Activated CD4-positive, alpha-beta T cell treated with anti-CD3 and anti-CD28 coated beads, Interleukin-2, amount 50 U/mL, for 16 hours (primary cell): ENCODE measurements around the gene ZCWPW2.

ENCODE experiments used
- DNase-seq: peaks from one replicate; pipeline ENCODE4 v3.0.0-alpha.2; 2020

ZCWPW2 gene

DNA sequence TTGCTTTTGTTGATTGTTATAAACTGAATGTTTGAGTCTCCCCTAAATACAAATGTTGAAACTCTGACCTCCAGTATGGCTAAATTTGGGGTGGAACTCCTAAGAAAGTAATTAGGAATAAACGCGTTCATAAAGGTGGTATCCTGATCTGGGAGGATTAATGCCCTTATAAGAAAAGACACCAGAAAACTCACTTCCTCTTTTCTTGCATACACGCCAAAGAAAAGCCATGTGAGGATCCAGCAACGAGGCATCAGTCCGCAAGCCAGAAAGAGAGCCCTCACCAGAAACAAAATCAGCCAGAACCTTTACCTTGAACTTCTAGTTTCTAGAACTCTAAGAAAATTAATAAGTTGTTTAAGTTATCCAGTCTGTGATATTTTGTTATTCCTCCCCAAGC is 37.5 kb downstream of the ZCWPW2 start:
- DNase-seq = no peak

DNA sequence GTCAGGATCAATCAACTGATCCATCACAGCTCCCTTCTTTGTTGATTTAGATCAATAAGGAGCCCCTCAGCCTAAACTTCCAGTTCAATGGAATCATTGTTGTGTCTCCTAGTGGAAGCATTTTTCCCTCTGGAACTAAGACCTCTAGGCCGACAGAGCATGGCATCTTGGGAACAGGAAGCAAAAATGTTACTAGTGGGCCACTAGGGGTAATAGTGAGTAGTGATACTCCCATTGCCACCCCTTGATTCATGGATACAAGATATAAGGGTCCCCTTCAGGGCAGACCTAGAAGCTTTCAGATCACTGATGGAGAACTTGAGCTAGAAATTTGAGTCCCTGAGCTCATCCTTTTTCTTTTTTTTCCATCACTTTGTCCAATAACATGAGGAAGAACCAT is 40.5 kb downstream of the ZCWPW2 start:
- no peak for DNase-seq

DNA sequence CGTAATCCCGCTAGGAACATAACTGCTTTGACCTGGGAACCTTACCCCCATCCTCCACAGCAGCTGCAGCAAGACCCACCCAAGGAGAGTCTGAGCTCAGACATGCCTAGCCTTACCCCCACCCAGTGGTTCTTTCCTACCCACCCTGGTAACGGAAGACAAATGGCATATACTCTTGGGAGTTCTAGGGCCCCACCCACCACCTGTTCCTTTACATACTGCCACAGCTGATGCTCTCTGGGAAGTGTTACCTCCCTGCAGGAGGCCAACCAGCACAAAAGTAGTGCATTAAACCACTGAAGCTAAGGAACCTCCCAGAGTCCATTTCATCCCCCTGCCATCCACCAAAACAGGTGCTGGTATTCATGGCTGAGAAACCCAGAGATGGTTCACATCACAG is 50.7 kb downstream of the ZCWPW2 start:
- no peak for DNase-seq

DNA sequence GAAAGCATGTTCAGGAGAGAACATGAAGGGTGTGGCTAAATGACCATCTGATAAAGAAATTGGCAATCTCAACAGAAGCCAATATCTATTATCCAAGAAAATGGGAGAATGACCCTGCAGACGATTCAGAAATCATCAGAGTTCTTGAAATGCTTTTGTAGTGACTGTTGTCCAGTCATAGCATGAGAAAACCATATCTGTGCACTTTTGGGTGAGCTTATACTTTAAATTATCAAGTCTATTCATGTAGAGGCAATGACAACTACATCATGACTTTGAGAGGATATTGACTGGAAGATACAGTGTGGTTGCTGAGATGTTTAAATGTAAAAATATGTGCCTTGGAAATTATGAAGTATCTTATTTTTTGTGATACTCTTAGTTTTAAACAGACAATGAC is 57.7 kb downstream of the ZCWPW2 start:
- no peak for DNase-seq

DNA sequence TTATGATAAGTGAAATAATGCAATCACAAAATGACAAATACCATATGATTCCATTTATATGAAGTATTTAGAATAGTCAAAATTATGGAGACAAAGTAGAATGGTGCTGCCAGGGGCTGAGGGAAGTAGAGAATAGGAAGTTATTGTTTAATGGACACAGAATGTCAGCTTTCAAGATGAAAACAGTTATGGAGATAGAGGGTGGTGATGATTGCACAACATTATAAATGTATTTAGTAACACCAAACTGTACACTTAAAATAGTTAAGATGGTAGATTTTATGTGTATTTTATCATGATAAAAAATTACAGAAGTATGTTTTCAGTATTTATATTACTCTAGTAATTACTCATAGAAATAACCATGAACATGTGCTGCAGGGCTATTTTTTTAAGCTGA is 100.9 kb downstream of the ZCWPW2 start:
- no peak for DNase-seq

DNA sequence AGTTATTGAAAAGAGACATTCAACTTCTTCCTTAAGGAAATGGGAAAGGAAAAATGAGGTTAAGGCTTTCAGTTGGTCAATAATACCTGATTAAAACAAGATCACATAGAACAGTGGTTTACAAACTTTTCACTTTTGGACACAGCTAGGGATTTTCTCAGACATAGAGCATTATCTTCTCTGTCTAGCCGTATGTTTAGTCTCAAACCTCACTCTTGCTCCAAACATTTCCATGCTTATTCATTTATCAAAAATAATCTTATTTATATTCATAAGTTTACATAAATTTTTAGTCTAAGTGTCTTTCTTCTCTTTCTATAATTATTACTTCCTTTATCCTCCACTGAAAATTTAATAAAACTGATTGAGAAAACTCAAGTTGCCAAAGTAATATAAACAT is 114.3 kb downstream of the ZCWPW2 start:
- DNase-seq = no peak

DNA sequence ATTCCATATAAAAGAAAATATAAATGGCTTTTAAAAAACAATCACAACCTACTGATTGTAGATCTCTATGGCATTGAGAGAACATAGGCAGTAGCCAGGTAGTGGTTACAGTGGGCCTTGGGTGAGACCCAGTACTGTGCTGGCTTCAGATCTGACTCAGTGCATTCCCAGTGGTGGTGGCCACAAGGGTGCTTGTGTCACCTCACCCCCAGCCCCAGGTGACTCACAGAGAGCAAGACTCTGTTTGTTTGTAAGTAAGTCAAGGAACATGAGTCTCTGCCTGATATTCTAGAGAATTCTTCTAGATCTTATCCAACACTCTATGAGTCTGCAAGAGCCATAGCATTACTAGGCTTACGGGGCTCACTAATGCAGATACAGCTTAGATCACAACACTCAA is 118.9 kb downstream of the ZCWPW2 start:
- peak; percentile 4 for DNase-seq

DNA sequence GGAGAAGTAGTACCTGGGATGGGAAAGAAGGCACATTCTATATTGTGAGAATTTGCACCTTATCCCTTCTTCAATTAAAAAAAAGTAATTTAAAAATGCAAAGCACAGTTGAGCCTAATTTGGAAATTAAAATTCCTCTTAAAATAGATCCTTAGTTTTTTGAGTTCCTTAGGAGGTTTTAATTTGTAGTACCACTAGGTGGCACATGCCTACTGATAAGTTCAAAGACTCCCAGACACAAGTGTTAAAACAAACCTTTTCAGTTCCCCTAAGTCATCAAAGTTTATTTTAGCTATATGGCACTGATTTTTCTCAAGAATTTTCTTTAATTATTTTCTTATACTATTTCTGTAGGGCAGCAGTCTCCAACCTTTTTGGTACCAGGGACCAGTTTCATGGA is 127.7 kb downstream of the ZCWPW2 start:
- peak; percentile 28 for DNase-seq

DNA sequence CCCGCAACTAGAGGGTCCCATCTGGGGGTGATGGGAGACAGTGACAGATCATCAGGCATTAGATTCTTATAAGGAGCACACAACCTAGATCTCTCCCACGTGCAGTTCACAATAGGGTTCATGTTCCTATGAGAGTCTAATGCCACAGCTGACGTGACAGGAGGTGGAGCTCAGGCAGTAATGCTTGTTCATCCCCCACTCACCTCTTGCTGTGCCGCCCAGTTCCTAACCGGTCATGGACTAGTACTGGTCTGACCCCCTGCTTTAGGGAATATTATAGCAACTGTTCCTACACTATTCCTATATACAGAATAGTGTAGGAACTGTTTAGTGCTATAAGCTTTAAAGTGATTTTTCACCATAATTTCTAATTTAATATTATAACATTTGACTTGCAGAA is 128.2 kb downstream of the ZCWPW2 start:
- no peak for DNase-seq

DNA sequence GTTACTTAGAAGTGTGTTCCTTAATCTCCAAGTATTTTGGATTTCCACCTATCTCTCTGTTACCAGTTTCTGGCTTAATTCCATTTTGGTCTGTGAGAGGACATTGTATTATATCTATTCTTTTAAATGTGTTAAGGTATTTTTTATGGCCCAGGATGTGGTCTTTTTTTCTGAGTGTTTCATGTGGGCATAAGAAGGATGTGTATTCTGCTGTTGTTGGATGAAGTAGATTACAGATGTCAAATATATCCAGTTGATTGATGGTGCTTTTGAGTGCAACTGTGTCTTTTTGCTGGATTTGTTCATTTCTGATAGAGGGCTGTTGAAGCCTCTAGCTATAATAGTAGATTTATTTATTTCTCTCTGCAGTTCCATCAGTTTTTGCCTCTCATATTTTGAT is 136.6 kb downstream of the ZCWPW2 start:
- no peak for DNase-seq

DNA sequence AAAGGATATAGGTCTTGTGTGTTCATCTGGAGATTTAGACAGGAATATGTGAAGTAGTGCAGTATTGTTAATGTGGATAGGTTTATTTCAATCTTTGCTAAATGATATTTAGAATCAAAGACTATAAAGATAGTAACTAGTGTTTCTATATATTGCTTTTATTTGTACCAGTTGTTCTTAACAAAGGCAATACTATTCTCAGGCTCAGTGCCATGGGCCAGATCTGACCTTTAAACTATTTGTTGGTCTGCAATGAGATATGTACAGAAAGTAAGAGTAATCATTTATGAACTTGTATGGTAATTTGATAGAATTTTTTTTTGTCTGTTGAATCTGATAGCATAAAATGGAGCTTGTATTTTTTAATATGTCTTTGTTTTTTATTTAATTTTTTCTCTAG is 146.8 kb downstream of the ZCWPW2 start:
- DNase-seq = no peak

DNA sequence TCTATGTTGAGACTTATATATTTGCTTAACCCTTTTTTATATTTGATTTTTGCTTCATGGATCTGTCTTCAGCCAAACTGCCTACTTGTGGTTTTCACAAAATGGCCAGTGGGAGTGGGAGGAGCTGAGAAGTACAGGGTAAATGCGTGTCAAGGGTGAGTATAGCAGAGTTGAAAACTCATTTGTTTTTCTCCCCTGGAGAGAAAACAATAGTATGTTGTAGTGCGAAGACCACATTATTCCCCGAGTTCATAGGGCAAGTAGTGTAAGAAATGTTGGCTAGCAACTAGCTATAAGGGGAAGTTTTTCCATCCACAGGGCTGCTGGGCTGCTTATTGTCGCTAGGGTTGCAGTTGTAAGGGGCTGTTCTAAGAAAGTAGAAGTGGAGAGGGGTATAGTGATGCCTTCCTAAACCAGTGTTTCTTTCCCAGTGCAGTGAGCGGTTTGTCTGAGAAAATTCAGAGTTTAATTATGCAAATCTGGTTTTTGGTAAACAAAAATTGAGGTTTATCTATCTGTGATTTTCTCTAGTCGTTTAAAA is 153.9 kb downstream of the ZCWPW2 start:
- no peak for DNase-seq

DNA sequence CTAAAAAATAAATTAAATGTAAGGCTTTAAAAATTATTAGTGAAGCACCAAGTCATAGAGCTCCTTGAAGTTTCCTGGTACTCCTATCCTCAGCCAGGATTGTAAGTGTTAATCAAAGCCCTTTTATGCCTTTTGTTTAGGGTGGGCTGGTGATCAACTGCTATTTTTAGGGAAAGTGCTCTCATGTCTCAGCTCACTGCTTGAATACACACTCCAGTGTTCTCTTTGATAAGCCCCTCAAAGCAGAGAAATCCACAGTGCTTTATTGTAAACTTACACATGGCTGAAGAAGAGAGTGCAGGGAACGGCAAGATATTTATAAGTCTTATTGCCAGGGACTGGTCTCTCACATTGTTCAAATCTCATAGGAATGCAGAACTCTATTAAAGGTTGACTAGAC is 156.5 kb downstream of the ZCWPW2 start:
- DNase-seq = no peak

DNA sequence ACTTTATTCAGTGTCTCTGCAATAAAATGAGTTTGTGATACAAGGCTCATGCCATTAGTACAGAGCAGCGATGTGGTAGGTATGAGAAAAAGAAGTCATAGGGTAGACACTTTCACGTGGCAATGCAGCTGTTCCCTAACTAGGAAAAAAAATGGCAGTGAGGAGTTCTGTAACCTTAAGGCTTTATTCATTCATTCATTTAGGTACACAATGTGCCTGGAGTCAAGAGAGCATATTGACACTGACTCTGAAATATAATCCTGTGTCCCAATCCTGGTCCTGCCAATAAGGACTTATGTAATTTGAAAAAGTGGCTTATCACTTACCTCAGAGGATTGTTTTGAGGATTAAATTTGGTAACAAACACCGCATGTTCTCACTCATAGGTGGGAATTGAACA is 173.1 kb downstream of the ZCWPW2 start:
- no peak for DNase-seq

DNA sequence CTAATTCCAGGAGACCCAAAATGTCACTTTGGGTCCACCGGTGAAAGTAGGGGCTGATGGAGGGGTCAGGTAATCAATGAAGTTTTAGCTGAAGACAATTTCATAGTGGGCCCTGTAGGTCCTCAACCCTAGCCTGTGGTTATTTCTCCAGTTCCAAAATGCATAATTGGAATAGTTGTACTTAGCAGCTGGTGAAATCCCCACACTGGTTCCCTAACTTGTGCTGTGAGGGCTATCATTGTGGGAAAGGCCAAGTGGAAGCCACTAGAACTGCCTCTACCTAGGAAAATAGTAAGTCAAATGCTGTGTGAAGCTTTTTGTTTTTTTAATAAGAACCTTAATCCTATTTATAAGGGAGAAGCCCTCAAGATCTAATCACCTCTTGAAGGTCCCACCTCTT is 193.8 kb downstream of the ZCWPW2 start:
- no peak for DNase-seq

DNA sequence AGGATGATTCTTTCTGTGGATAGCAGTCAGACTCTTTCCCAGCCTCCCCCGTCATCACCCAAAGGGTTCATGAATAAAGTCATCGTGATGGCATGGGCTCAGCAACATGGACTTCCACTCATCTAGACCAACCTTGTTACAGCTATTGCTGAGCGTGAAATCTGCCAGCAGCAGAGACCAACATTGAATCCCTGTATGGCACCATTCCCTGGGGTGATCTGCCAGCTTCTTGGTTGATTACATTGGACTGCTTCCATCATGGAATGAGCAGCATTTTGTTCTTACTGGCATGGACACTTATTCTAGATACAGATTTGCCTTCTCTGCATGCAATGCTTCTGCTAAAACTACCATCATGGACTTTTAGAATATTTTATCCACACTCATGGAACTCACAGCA is 195.7 kb downstream of the ZCWPW2 start:
- DNase-seq = no peak

DNA sequence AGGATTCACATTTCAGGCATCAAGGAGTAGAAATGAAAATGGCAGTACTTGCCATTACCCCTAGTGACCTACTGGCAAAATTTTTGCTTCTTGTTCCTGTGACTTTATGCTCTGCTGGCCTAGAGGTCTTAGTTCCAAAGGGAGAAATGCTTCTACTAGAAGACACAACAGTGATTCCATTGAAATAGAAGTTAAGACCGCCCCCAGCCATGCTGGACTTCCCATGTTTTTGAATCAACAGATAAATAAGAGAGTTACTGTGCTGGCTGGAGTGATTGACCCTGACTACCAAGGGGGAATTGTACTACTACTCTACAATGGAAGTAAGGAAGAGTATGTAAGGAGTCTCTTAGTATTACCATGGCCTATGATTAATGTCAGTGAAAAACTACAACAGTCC is 196.3 kb downstream of the ZCWPW2 start:
- no peak for DNase-seq

DNA sequence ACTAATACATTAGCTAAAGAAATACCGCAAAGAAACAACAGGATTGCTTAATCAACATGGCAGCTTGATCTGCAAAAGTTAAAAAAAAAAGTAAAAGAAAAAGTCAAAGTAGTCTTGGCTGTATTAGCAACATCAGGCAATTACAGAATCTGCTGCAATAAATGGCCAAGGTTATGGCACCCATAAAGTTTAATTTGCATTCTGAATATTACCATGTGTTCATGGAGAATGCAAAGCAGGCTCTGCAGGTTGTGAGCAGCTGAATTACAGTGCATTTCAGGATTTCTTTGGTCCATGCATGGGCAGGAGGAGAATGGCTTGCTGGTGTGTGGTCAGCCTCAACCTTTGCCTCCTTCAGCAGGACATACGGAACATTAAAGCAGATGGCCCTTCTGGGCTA is 199.2 kb downstream of the ZCWPW2 start:
- DNase-seq = no peak

DNA sequence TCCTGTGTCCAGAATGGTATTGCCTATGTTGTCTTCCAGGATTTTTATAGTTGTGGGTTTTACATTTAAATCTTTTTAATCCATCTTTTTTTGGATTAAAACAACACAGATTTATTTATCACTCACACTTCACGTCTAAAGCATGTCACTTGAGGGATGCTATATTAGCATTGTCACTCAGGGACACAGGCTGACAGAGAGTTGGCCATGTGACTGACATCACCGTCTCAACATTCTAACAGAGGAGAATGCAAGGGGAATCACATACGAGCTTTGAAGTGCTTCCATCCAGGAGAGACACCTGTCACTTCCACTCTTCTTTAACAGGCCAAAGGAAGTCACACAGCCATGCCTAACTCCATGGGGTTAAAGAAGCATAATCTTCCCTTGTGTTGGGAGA is 204.7 kb downstream of the ZCWPW2 start:
- DNase-seq = no peak

DNA sequence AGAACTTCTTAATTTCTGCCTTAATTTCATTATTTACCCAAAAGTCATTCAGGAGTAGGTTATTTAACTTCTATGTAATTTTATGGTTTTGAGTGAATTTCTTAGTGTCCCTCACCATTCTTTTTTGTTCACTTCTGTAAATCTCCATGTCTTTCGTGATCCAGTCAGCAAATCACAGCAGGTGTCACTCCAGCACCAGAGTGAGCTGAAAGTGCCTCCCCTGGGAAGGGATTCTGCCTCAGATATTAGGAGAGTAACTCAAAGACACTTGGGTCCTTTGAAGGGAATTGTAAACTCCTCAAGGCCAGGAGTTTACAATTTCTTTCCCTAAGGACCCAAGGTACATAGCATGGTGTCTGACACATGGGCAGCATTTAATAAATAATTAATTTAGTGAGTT is 207.7 kb downstream of the ZCWPW2 start:
- DNase-seq = no peak

DNA sequence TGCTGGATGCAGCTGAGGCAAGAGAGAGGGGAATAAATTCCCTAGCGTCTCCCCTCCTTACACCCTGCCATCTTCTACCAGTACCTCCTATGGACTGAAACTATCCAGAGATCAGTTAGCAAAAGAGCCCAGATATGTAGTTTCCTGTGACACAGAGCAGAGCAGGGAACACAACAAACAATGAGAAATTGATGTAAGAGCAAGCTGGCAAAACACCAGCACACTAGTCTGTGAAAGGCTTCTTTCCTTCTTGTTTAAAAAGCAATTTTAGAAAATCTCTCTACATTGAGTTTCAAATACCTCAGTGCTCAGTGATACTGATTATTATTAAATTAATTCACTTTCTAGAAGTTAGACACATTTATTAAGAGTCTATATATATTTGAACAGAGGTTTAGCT is 215.7 kb downstream of the ZCWPW2 start:
- DNase-seq = no peak

DNA sequence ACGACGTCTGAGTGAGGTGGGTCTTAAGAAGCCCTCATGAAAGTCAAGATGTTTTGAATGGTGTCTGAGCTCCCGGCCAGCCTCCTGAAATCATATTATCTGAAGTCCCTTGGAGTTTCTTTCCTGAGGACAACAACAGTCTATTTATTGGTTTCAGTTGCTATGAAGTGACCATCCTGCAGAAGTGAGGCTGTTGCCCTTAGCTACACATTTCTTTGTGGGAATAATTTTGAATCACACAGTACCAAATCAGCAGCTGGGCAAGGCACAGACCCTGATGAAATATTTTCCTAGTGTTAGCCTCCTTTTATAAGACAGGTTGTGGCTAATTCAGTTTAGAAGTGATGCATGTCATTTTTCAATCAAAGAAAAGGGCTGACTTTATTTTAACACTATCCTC is 220.8 kb downstream of the ZCWPW2 start:
- no peak for DNase-seq

DNA sequence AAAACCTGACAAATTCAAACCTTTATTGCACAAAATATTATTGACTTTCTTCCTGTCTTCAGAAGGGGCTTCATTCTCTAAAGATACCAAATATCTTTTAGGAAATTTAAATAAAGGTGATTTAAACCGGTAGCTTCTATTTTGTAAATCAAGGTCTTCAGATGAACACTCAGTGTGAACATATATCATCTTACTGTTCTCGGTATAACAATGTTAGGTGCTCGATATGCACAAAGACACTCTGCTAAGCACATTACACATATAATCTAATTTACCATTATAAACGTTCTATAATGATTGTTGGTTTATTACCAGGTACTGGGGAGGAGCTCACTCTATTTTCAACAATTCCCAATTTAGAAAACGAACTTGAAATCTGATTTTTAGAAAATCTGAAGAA is 225.5 kb downstream of the ZCWPW2 start:
- no peak for DNase-seq

DNA sequence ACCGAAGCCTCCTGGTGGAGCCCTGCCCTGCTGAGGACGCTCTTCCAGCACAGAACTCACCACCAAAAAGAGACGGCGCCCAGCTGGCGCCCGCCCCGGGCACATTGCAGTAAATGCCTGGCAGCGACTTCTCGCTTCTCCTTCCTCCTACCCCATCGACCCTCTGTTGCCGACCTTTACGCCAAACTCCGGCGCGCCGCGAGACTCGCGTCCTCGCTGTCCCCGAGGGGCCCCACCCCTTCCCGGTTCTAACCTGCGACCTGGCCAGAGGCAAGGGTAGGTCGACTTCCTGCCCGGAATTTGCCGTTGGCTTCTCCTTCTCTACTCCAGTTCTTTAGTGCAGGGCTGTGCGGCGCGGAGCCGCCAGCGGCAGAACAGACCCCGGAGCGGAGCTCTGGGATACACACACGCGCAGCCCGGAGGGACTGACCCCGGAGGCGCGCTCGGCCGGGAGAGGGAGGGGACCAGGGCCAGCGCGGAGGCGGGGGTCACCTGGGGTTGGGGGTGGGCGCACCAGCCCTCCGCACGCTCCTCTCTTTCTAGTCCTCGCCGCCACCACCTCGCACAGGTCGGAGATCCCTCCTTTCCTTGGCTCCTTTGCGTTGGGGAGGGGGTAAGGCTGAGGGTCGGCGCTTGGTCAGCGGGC is 226.7 kb downstream of the ZCWPW2 start:
- DNase-seq = no peak
